Breast epithelium (tissue), 3 donors: ENCODE results near the gene CHKB.
"Not testable (repeated sequence)": the region's sequence is repeated elsewhere in the genome, so short reads cannot be mapped to it uniquely, and the experiment has no call there.

Experiments
- POLR2A ChIP-seq: fragments of 450-650 bp; IDR thresholded peaks from one replicate; pipeline ENCODE4 v1.6.1; 2016; ENCODE audit warnings: antibody characterized with exemption, mild to moderate bottlenecking, moderate library complexity
- TF ChIP-seq, protein P1 (sequence below), 3 donors: fragments of 450-650 bp; IDR thresholded peaks; one replicate each; pipeline ENCODE4 v1.5.1; 2016 to 2017; ENCODE audit warnings: antibody characterized with exemption in 3 of 3, mild to moderate bottlenecking in 3 of 3, moderate library complexity in 3 of 3

DNA sequence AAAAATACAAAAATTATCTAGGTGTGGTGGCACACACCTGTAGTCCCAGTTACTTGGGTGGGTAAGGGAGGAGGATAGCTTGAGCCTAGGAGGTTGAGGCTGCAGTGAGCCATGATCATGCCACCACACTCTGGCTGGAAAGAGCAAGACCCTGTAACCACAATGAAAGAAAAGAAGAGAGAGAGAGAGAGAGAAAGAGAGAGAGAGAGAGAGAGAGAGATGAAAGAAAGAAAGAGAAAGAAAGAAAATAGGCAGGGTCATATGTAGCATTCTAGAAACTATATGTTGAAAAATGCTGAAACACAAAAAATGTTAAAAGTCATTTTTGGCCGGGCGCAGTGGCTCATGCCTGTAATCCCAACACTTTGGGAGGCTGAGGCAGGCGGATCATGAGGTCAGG, 31.6 kb upstream of the CHKB start:
- TF ChIP-seq, protein P1, sequence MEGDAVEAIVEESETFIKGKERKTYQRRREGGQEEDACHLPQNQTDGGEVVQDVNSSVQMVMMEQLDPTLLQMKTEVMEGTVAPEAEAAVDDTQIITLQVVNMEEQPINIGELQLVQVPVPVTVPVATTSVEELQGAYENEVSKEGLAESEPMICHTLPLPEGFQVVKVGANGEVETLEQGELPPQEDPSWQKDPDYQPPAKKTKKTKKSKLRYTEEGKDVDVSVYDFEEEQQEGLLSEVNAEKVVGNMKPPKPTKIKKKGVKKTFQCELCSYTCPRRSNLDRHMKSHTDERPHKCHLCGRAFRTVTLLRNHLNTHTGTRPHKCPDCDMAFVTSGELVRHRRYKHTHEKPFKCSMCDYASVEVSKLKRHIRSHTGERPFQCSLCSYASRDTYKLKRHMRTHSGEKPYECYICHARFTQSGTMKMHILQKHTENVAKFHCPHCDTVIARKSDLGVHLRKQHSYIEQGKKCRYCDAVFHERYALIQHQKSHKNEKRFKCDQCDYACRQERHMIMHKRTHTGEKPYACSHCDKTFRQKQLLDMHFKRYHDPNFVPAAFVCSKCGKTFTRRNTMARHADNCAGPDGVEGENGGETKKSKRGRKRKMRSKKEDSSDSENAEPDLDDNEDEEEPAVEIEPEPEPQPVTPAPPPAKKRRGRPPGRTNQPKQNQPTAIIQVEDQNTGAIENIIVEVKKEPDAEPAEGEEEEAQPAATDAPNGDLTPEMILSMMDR (IDR thresholded peaks at IDR 0.05) = not testable (repeated sequence)
- TF ChIP-seq POLR2A = not testable (repeated sequence)
